Activated CD8-positive, alpha-beta T cell treated with anti-CD3 and anti-CD28 coated beads, Interleukin-2, amount 10 ng/mL, durations not matched to agents 7 days and 5 days (primary cell): Measurements from ENCODE around the gene NDRG2. TPM values are rescaled to one million over a fixed set of nuclear protein-coding genes. Genes with fewer than 3 reads are reported as not detected.
"Not testable (repeated sequence)": the region's sequence is repeated elsewhere in the genome, so short reads cannot be mapped to it uniquely, and the experiment has no call there.

Experiments used
- ATAC-seq: fragments of 150-1000 bp; cut with Tn5 transposase; one replicate; pipeline ENCODE4 v1.10.0; 2021; ENCODE audit warnings: moderate library complexity
- CTCF ChIA-PET: fragments of 350-600 bp; sonication (Branson Sonifier 250); formaldehyde crosslinking; loops from one replicate; lab custom pipeline; 2021; ENCODE audit warnings: antibody characterized with exemption; lab: Charles Lee
- POLR2A ChIA-PET: fragments of 350-600 bp; sonication (Branson Sonifier 250); formaldehyde crosslinking; loops from one replicate; lab custom pipeline; 2021; ENCODE audit warnings: antibody characterized with exemption; lab: Charles Lee
- DNase-seq: peaks from one replicate; pipeline ENCODE4 v3.0.0-alpha.2; 2020
- H3K27ac Mint-ChIP-seq: one replicate; pipeline ENCODE4 v1.8.0; 2021; ENCODE audit warnings: mild to moderate bottlenecking, mixed read lengths
- H3K27me3 Mint-ChIP-seq: one replicate; pipeline ENCODE4 v1.8.0; 2021; ENCODE audit warnings: low read depth, mixed read lengths
- H3K36me3 Mint-ChIP-seq: one replicate; pipeline ENCODE4 v1.8.0; 2021; ENCODE audit warnings: low read depth, mixed read lengths
- H3K4me1 Mint-ChIP-seq: one replicate; pipeline ENCODE4 v1.8.0; 2021; ENCODE audit warnings: low read depth, mixed read lengths
- H3K4me3 Mint-ChIP-seq: one replicate; pipeline ENCODE4 v1.8.0; 2021; ENCODE audit warnings: mild to moderate bottlenecking, mixed read lengths
- H3K9me3 Mint-ChIP-seq: one replicate; pipeline ENCODE4 v1.8.0; 2022; ENCODE audit warnings: mixed read lengths; ENCODE audit not compliant: insufficient read depth
- total RNA-seq, 2 experiments: library from RNA; stranded (reverse); gene quantifications; one replicate each; pipeline ENCODE4 v1.2.3, GENCODE V29; 2021

The NDRG2 gene
- total RNA-seq, 2 experiments from 2014 or later, result 6.2 to 7.6 TPM

DNA sequence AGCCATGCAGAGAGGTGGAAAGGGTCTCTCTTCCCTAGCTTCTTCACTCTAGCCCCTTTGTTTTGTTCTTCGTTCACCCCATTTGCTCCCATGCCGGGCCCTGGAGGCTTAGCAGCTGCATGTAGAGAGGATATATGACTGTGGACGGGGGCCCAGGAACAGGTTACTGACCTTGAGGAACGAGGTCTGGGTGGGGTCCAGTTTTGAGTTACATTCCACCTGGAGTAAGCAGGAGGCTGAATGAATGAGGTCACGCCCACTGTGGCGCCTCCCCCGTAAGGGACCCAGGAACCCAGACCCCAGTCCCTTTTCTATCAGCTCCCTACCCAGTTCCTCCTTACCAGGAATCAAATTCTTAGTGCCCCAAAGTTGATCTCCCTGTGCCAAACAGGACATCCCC, 6.6 kb downstream of the NDRG2 start:
- Mint-ChIP-seq H3K9me3 (no peaks in the 10 kb centered on the region), H3K4me3 (no peak overlapping the region), H3K27me3 (peaks cover 11% of the 10 kb centered on the region), H3K27ac (no peak overlapping the region), H3K36me3 (no peaks in the 10 kb centered on the region), H3K4me1 (no peaks in the 10 kb centered on the region)
- POLR2A ChIA-PET, result no interaction called here
- no peak for ATAC-seq
- no peak for DNase-seq
- CTCF ChIA-PET, result interaction anchor here (1.8 to 6.3 kb wide), 5 partner anchors 13 to 86 kb away, joined by 6 to 126 read pairs (median 22); partner anchors contain the start of genes RNASE13, SLC39A2 and TPPP2

DNA sequence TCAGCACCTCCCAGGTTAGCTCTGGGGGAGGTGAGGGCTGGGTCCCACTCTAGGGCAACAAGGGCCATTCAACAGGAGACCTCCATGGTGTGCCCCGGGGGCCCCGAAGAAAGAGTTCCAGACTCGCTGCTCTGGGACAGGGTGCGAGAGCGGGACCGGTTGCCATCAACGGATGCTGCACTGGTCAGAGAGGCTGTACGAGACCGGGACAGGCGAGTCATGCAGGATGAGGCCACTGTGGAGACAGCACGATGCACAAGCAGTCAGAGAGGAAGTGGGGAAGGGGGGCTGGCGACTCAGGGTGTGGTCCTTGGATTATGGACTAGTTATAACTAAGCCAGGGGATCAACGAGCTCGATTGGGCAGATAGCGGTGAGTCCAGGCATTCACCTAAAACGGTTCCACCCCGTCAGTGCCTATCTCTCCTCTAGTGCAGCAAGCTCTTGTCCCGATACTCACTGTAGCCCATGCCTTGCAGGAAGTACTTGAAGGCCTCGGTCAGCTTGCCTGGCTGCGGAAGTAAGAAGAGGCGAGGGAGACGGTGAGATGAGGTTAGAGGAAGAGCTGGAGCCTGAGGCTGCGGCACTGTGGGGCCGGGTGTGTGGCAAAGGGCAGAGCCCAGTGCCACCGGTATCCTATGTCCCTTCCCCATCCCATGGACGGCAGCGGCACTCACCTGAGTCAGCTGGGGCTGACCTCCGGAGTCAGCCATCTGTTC, 7.2 kb downstream of the NDRG2 start:
- ChIA-PET POLR2A (no interaction called here), CTCF (interaction anchor here (1.8 to 6.3 kb wide), 5 partner anchors 14 to 86 kb away, joined by 6 to 126 read pairs (median 22); partner anchors contain the start of genes RNASE13, SLC39A2 and TPPP2)
- ATAC-seq (no peak), DNase-seq (no peak)
- no peaks in the 10 kb centered on the region for H3K4me1 Mint-ChIP-seq
- no peaks in the 10 kb centered on the region for H3K36me3 Mint-ChIP-seq
- H3K27ac Mint-ChIP-seq, result no peak overlapping the region
- peaks cover 10% of the 10 kb centered on the region for H3K27me3 Mint-ChIP-seq
- H3K4me3 Mint-ChIP-seq, result no peak overlapping the region
- H3K9me3 Mint-ChIP-seq, result no peaks in the 10 kb centered on the region

DNA sequence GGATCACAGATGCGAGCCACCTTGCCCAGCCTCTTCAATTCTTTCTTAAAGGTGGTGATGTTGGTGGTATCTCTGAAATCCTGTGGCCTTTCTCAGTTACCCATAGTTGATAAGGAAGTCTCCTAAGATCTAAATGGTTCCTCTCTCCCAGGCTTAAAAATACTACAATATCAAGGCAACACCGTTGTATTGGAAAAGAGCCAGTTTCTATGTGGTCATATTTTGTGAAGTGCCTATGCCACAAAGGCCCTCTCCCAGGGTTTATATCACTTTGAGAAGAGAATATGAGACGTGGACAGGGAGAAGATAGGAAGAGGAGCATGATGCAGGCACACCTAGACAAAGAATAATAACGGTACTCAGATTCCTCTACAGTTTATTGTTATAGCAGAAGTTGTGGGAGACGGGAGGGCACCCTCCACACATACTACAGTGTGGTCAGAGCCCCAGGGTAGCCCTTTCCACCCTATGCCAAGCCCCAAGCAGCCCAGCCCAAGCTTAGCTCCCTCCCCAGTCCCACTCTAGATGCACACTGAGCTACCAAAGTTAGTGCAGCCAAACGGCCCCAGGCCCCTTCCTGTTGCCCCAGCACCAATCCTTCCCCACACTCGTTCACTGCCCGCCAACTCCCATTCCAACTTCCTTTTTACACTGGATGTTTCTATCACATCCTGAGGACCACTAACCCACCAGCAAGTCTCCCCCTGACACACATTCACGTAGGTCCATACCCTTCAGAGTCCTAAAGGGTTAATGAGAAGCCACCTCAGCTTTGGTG, 8.3 kb downstream of the NDRG2 start:
- H3K4me3 Mint-ChIP-seq, result no peak overlapping the region
- H3K27me3 Mint-ChIP-seq, result peaks cover 15% of the 10 kb centered on the region
- H3K9me3 Mint-ChIP-seq, result no peaks in the 10 kb centered on the region
- ChIA-PET POLR2A (no interaction called here), CTCF (interaction anchor here (2.5 to 9.2 kb wide), 8 partner anchors 15 to 87 kb away, joined by 22 to 193 read pairs (median 122); partner anchors contain the start of genes RNASE13, RNASE7, SLC39A2 and TMEM253)
- DNase-seq (no peak), ATAC-seq (no peak)
- H3K27ac Mint-ChIP-seq, result no peak overlapping the region
- no peaks in the 10 kb centered on the region for H3K4me1 Mint-ChIP-seq
- no peaks in the 10 kb centered on the region for H3K36me3 Mint-ChIP-seq

DNA sequence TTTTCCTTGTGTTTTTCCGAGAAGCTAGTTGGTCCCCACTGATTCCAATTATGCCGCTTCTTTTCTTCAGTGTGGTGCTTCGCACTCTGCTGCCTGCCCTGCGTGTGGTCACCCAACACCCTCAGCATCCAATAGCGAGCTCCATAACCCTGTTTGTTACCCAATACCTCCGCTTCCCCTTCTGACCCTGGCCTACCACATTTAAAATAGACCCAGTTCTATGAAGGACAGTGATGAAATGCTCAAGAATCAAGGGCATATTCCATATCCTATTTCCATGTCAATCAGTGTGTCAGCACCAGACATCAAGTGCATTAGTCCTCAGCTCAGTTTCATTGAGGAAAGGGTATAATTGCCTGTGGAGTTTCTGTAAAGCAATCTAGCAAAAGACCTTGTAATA, 9.5 kb downstream of the NDRG2 start:
- Mint-ChIP-seq H3K36me3 (no peaks in the 10 kb centered on the region), H3K27ac (no peak overlapping the region), H3K27me3 (peaks cover 21% of the 10 kb centered on the region), H3K9me3 (no peaks in the 10 kb centered on the region), H3K4me1 (no peaks in the 10 kb centered on the region), H3K4me3 (no peak overlapping the region)
- no peak for DNase-seq
- ChIA-PET CTCF (interaction anchor here (0.9 to 9.2 kb wide), 36 partner anchors 8 to 287 kb away, joined by 3 to 193 read pairs (median 8); partner anchors contain the start of genes ARHGEF40, NDRG2, RNASE13 and RNASE7), POLR2A (interaction anchor here (1.0 to 1.5 kb wide), 2 partner anchors 25 to 89 kb away, joined by 3 to 6 read pairs; no protein-coding TSS in a partner anchor)
- no peak for ATAC-seq

DNA sequence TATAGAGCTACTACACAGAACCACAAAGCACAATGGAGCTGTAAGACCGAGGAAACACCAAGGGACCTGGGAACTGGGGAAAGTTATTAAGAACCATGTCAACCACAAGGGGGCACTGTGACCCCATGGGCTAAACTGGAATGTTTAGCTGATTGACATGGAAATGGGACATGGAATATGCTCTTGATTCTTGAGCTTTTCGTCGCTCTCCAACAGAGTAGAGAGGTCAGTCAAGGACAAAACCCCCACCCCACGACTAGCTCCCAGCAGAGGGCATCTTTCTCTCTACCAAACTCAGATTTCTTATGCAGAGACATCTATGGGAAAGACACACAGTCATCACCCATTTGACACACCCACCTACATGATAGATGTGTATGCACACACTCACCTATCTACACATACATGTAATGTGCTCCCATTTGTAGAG, 10.1 kb downstream of the NDRG2 start:
- Mint-ChIP-seq H3K4me3 (no peak overlapping the region), H3K36me3 (no peaks in the 10 kb centered on the region), H3K4me1 (no peaks in the 10 kb centered on the region), H3K27me3 (peaks cover 21% of the 10 kb centered on the region), H3K9me3 (no peaks in the 10 kb centered on the region), H3K27ac (no peak overlapping the region)
- ATAC-seq (peak; percentile 80), DNase-seq (peak; percentile 82)
- ChIA-PET CTCF (interaction anchor here (0.6 to 9.2 kb wide), 40 partner anchors 9 to 953 kb away, joined by 3 to 193 read pairs (median 6); partner anchors contain the start of genes ARHGEF40, NDRG2, OR5AU1 and RNASE13), POLR2A (interaction anchor here (1.0 to 1.5 kb wide), 2 partner anchors 25 to 89 kb away, joined by 3 to 6 read pairs; no protein-coding TSS in a partner anchor)

DNA sequence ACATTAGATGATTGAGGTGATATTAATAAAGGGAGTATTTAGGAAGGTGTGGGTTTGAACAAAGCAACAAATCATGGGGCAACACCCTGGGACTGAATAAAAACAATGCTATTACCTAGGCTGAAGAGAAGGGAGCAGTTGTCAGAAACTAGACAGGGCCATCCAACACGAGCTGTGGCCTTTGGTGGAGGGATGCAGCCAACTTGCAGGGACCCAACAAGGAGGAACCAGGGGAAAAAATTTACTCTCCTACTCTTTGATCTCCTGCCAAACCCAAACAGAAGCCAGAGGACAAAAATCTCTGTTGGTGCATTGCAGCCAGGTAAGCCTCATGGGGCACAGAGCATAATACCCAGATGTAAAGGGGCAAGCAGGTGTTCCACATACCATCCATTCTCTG, 13.7 kb downstream of the NDRG2 start:
- Mint-ChIP-seq H3K4me3 (no peak overlapping the region), H3K36me3 (no peaks in the 10 kb centered on the region), H3K27ac (no peak overlapping the region), H3K4me1 (no peaks in the 10 kb centered on the region), H3K27me3 (peaks cover 21% of the 10 kb centered on the region), H3K9me3 (no peaks in the 10 kb centered on the region)
- ATAC-seq, result no peak
- no peak for DNase-seq
- CTCF ChIA-PET, result interaction anchor here (1.4 to 9.2 kb wide), 4 partner anchors 30 to 92 kb away, joined by 4 to 193 read pairs (median 155); partner anchors contain the start of genes RNASE7 and TMEM253
- POLR2A ChIA-PET, result no interaction called here

DNA sequence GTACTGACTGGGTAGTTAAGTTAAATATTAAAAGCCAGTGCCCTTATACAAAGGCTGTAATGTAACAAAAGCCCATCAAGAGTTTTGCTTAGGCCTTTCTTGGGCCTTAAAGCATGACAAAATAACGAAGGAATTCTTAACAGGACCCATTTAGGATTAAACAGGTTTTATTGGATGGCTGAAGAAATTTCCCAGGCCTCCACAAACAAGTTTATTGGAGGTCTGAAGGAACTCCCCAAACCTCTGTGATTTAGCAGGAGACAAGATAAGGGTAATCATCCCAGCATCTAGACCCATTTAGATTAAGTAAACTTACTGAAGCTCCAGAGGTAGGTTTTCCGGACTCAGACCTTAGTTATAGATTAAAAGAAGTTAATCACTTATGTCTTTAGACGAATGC, 15.1 kb downstream of the NDRG2 start:
- DNase-seq, H3K9me3 Mint-ChIP-seq, H3K27ac Mint-ChIP-seq, H3K4me3 Mint-ChIP-seq, ATAC-seq, H3K4me1 Mint-ChIP-seq, H3K36me3 Mint-ChIP-seq: not testable (repeated sequence)
- ChIA-PET CTCF (interaction anchor here (7.7 to 9.2 kb wide), 2 partner anchors 85 to 94 kb away, joined by 138 to 193 read pairs; partner anchors contain the start of gene TMEM253), POLR2A (interaction anchor here (0.7 kb wide), 1 partner anchor 146 kb away, joined by 3 read pairs; no protein-coding TSS in a partner anchor)
- peaks cover 18% of the 10 kb centered on the region for H3K27me3 Mint-ChIP-seq

DNA sequence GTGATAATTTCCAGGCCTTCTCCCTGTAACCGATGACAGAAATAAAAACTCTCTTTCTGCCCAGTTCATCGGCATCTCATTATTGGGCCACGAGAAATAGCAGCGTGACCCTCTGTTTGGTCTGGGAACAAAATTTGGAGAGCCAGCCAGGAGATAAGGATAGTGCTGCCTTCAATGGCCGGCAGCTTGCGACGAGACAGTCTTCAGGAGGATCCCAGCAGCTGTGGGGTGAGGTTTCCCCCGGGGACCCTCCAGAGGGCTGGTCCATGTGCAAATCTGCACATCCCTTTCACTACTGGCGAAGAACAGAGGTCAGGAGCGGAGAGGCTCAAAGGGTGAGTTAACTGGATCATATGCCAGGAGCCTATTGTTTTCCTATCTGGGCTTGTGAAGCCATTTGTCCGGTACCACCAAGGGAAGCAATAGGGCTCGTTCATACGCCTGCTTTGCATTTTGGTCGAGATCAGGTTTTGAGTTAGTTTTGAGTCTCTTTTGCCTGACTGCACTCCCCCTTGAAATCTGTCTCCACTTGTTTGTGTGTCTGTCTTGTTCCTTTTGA, 21.0 kb downstream of the NDRG2 start:
- ChIA-PET POLR2A (no interaction called here), CTCF (interaction anchor here (0.9 to 11.9 kb wide), 6 partner anchors 9 to 101 kb away, joined by 3 to 126 read pairs (median 9); no protein-coding TSS in a partner anchor)
- Mint-ChIP-seq H3K4me3 (no peak overlapping the region), H3K27ac (no peak overlapping the region), H3K36me3 (no peaks in the 10 kb centered on the region), H3K9me3 (no peaks in the 10 kb centered on the region), H3K4me1 (no peaks in the 10 kb centered on the region), H3K27me3 (no peaks in the 10 kb centered on the region)
- no peak for ATAC-seq
- no peak for DNase-seq

DNA sequence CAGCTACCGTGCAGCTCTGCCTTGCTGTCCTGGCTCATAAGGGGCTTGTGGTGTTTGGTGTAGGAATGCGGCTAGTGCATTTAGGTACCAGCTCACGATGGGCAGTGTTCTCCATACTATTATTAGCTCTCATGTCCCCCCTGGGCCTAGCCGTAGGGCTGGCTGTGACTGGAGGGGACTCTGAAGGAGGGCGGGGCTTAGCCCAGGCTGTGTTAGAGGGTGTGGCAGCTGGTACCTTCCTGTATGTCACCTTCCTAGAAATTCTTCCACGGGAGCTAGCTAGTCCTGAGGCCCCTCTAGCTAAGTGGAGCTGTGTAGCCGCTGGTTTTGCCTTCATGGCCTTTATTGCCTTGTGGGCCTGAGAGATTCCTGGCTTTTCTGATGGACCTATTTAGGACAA, 23.6 kb downstream of the NDRG2 start:
- H3K4me1 Mint-ChIP-seq, result peaks cover 12% of the 10 kb centered on the region
- H3K4me3 Mint-ChIP-seq, result no peak overlapping the region
- ATAC-seq (no peak), DNase-seq (no peak)
- ChIA-PET POLR2A (no interaction called here), CTCF (interaction anchor here (1.0 to 11.9 kb wide), 4 partner anchors 10 to 104 kb away, joined by 3 to 126 read pairs (median 4); no protein-coding TSS in a partner anchor)
- H3K36me3 Mint-ChIP-seq, result peaks cover 17% of the 10 kb centered on the region
- H3K27me3 Mint-ChIP-seq, result no peaks in the 10 kb centered on the region
- H3K9me3 Mint-ChIP-seq, result no peaks in the 10 kb centered on the region
- no peak overlapping the region for H3K27ac Mint-ChIP-seq

DNA sequence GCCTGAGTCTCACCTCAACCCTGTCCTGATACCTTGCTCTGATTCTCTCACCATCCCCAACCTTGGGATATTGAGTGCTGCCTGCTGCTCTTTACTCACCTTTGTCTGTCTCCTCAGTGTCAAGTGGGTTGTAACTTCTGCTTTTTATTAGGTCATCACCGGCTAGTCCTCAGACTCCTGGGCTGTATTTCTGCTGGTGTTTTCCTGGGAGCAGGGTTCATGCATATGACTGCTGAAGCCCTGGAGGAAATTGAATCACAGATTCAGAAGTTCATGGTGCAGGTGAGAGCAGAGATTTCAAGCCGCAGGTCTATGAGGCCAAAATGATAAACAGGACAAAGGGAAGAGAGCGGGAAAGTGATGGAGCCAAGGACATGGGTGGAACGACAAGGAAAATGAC, 25.3 kb downstream of the NDRG2 start:
- Mint-ChIP-seq H3K27me3 (no peaks in the 10 kb centered on the region), H3K4me3 (no peak overlapping the region), H3K27ac (no peak overlapping the region), H3K36me3 (peaks cover 33% of the 10 kb centered on the region), H3K9me3 (no peaks in the 10 kb centered on the region), H3K4me1 (peaks cover 12% of the 10 kb centered on the region)
- CTCF ChIA-PET, result interaction anchor here (11.9 kb wide), 1 partner anchor 16 kb away, joined by 126 read pairs; no protein-coding TSS in a partner anchor
- POLR2A ChIA-PET, result no interaction called here
- no peak for DNase-seq
- no peak for ATAC-seq
